Caco-2 (cell line): ENCODE data around the gene ADH1C. TPM values are rescaled to one million over a fixed set of nuclear protein-coding genes. Genes with fewer than 3 reads are reported as not detected.

Source experiments
- BruUV-seq: library from RNA; stranded (reverse); fragments of 400-500 nt; replicated peaks from 2 replicates; lab custom pipeline; 2021; lab: Mats Ljungman, UMichigan
- CTCF ChIA-PET: fragments of 300-600 bp; sonication (Branson Sonifier 250); formaldehyde crosslinking; loops from one replicate; lab custom pipeline; 2022; ENCODE audit warnings: antibody characterized with exemption; lab: Charles Lee
- POLR2A ChIA-PET: fragments of 300-600 bp; sonication (Branson Sonifier 250); formaldehyde crosslinking; loops from one replicate; lab custom pipeline; 2022; ENCODE audit warnings: antibody characterized with exemption; lab: Charles Lee
- DNase-seq, 2 experiments: peaks; one replicate each; pipeline versions ENCODE4 v3.0.0 to v3.0.0-alpha.2; 2020 to 2022
- H3K27me3 ChIP-seq: replicated peaks from 2 replicates; pipeline ENCODE4 v1.6.0; 2011; ENCODE audit warnings: low read length; ENCODE audit not compliant: control insufficient read depth, insufficient read depth
- H3K36me3 ChIP-seq: 2 replicates; pipeline ENCODE4 v1.5.1; 2011; ENCODE audit warnings: low read length; ENCODE audit not compliant: control insufficient read depth, insufficient read depth
- H3K4me1 ChIP-seq: fragments of 250-450 bp; sonication (Bioruptor Pico); 2 replicates; pipeline ENCODE4 v1.5.1; 2020; ENCODE audit warnings: mild to moderate bottlenecking
- H3K4me3 ChIP-seq: 2 replicates; pipeline ENCODE4 v1.5.1; 2011; ENCODE audit warnings: low read depth, mild to moderate bottlenecking, control low read depth, low read length
- H3K9me3 ChIP-seq: fragments of 250-450 bp; sonication (Bioruptor Pico); 2 replicates; pipeline ENCODE4 v1.5.1; 2020; ENCODE audit warnings: mild to moderate bottlenecking, moderate library complexity
- H3K27ac Mint-ChIP-seq: one replicate; pipeline ENCODE4 v1.8.0; 2022; ENCODE audit warnings: mixed read lengths; ENCODE audit not compliant: unreplicated experiment
- H3K27me3 Mint-ChIP-seq: one replicate; pipeline ENCODE4 v1.8.0; 2022; ENCODE audit warnings: mixed read lengths; ENCODE audit not compliant: insufficient read depth, unreplicated experiment
- H3K36me3 Mint-ChIP-seq: one replicate; pipeline ENCODE4 v1.8.0; 2022; ENCODE audit warnings: mild to moderate bottlenecking, mixed read lengths; ENCODE audit not compliant: insufficient read depth, unreplicated experiment
- H3K4me1 Mint-ChIP-seq: one replicate; pipeline ENCODE4 v1.8.0; 2022; ENCODE audit warnings: low read depth, mixed read lengths; ENCODE audit not compliant: unreplicated experiment
- H3K4me3 Mint-ChIP-seq: one replicate; pipeline ENCODE4 v1.8.0; 2022; ENCODE audit warnings: mild to moderate bottlenecking, moderate library complexity, mixed read lengths; ENCODE audit not compliant: unreplicated experiment
- H3K9me3 Mint-ChIP-seq: one replicate; pipeline ENCODE4 v1.8.0; 2022; ENCODE audit warnings: mixed read lengths; ENCODE audit not compliant: unreplicated experiment
- intact Hi-C: fragments of 100-400 bp; cut with micrococcal nuclease; formaldehyde crosslinking; loops from one replicate; pipeline ENCODE4 v1.10.0; 2022; ENCODE audit not compliant: unreplicated experiment
- total RNA-seq: library from RNA; stranded (reverse); gene quantifications from 2 replicates; pipeline ENCODE4 v1.2.3, GENCODE V29; 2022
- TF ChIP-seq, protein P1 (sequence below), 2 experiments: fragments of 200-600 bp in 1 of 2; IDR thresholded peaks; 1 replicate in 1 of 2; 2 replicates in 1 of 2; pipeline versions ENCODE4 v1.5.1 to v1.8.0; 2011 to 2022; ENCODE audit warnings: antibody characterized with exemption in 1 of 2, control low read depth in 1 of 2, inconsistent platforms in 1 of 2, low read depth in 1 of 2, low read length in 1 of 2, mild to moderate bottlenecking in 1 of 2, moderate library complexity in 1 of 2; ENCODE audit not compliant: insufficient read depth in 1 of 2, severe bottlenecking in 1 of 2, unreplicated experiment in 1 of 2

ADH1C gene
- total RNA-seq, 1 experiment from 2014 or later: 0.23 TPM

DNA sequence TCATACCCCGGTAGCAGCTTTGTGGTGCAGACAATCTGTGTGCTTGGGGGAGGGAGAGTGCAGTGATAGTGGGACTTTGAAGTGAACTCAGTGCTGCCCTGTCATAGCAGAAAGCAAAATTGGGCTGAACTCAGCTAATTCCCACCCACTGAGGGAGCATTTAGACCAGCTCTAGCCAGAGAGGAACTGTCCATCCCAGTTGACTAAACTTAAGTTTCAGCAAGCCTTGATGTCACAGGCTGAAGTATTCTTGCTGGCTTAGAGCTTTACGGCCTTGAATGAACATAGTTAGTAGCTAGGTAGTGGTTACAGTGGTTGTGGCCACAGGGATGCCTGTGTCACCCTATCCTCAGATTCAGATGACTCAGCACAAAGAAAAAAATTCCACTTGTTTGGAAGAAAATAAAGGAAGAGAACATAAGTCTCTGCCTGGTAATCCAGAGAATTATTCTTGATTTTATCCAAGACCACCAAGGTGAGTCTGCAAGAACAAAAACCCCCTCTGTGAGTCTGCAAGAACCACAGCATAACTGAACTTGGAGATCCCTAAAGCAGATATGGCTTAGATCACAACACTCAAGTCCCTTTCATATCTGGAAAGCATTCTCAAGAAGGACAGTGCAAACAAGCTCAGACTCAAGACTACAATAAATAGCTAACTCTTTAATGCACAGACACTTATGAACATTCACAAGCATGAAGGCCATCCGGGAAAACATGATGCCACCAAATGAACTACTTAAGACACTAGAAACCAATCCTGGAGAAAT, 43.2 kb upstream of the ADH1C start:
- no peaks in the 10 kb centered on the region for H3K36me3 ChIP-seq
- Mint-ChIP-seq H3K36me3 (no peaks in the 10 kb centered on the region), H3K9me3 (no peaks in the 10 kb centered on the region), H3K27ac (no peak overlapping the region), H3K4me3 (no peak overlapping the region), H3K4me1 (no peaks in the 10 kb centered on the region), H3K27me3 (no peaks in the 10 kb centered on the region)
- POLR2A ChIA-PET: no interaction called here
- no peak overlapping the region for H3K4me3 ChIP-seq
- CTCF ChIA-PET: no interaction called here
- no TSS peak for BruUV-seq
- H3K27me3 ChIP-seq: no peaks in the 10 kb centered on the region
- H3K9me3 ChIP-seq: no peaks in the 10 kb centered on the region
- TF ChIP-seq, protein P1, sequence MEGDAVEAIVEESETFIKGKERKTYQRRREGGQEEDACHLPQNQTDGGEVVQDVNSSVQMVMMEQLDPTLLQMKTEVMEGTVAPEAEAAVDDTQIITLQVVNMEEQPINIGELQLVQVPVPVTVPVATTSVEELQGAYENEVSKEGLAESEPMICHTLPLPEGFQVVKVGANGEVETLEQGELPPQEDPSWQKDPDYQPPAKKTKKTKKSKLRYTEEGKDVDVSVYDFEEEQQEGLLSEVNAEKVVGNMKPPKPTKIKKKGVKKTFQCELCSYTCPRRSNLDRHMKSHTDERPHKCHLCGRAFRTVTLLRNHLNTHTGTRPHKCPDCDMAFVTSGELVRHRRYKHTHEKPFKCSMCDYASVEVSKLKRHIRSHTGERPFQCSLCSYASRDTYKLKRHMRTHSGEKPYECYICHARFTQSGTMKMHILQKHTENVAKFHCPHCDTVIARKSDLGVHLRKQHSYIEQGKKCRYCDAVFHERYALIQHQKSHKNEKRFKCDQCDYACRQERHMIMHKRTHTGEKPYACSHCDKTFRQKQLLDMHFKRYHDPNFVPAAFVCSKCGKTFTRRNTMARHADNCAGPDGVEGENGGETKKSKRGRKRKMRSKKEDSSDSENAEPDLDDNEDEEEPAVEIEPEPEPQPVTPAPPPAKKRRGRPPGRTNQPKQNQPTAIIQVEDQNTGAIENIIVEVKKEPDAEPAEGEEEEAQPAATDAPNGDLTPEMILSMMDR (IDR thresholded peaks at IDR 0.05; ENCODE audit: insufficient read depth in 1 of 2, low read depth in 1 of 2, low read length in 1 of 2, severe bottlenecking in 1 of 2, unreplicated experiment in 1 of 2): no peak
- no peak for DNase-seq
- intact Hi-C loops: no loop called here
- no peaks in the 10 kb centered on the region for H3K4me1 ChIP-seq

GRCh38 chr4:99394896-99395295, 42.4 kb upstream of the ADH1C start:
- no peaks in the 10 kb centered on the region for H3K4me1 Mint-ChIP-seq
- Histone ChIP-seq H3K4me3 (no peak overlapping the region), H3K9me3 (no peaks in the 10 kb centered on the region), H3K36me3 (no peaks in the 10 kb centered on the region), H3K27me3 (no peaks in the 10 kb centered on the region), H3K4me1 (no peaks in the 10 kb centered on the region)
- H3K36me3 Mint-ChIP-seq: no peaks in the 10 kb centered on the region
- BruUV-seq: no TSS peak
- TF ChIP-seq, protein P1 (IDR thresholded peaks at IDR 0.05; ENCODE audit: insufficient read depth in 1 of 2, low read depth in 1 of 2, low read length in 1 of 2, severe bottlenecking in 1 of 2, unreplicated experiment in 1 of 2): no peak
- CTCF ChIA-PET: no interaction called here
- intact Hi-C loops: no loop called here
- H3K4me3 Mint-ChIP-seq: no peak overlapping the region
- H3K27me3 Mint-ChIP-seq: no peaks in the 10 kb centered on the region
- no peaks in the 10 kb centered on the region for H3K9me3 Mint-ChIP-seq
- no peak for DNase-seq
- POLR2A ChIA-PET: no interaction called here
- H3K27ac Mint-ChIP-seq: no peak overlapping the region

- H3K27me3 ChIP-seq: no peaks in the 10 kb centered on the region; the same call in 1 of the 2 replicates
- ChIA-PET POLR2A (no interaction called here), CTCF (no interaction called here)
- no peak overlapping the region for H3K4me3 Mint-ChIP-seq
- H3K9me3 ChIP-seq: no peaks in the 10 kb centered on the region; the same call in none of the 2 replicates
- no peaks in the 10 kb centered on the region for H3K4me1 Mint-ChIP-seq
- intact Hi-C loops: no loop called here
- H3K27ac Mint-ChIP-seq: no peak overlapping the region
- DNase-seq: no peak
- H3K4me1 ChIP-seq: no peaks in the 10 kb centered on the region
- BruUV-seq: no TSS peak
- H3K36me3 ChIP-seq: no peaks in the 10 kb centered on the region
- H3K27me3 Mint-ChIP-seq: no peaks in the 10 kb centered on the region
- H3K4me3 ChIP-seq: no peak overlapping the region
- TF ChIP-seq, protein P1 (IDR thresholded peaks at IDR 0.05; ENCODE audit: insufficient read depth in 1 of 2, low read depth in 1 of 2, low read length in 1 of 2, severe bottlenecking in 1 of 2, unreplicated experiment in 1 of 2): no peak
- no peaks in the 10 kb centered on the region for H3K36me3 Mint-ChIP-seq
- H3K9me3 Mint-ChIP-seq: peaks cover 13% of the 10 kb centered on the region
Observed at GRCh38 chr4:99390055-99390454, 37.5 kb upstream of the ADH1C start.
